H7 (cell line): ENCODE results near the gene CASKIN2. TPM values are rescaled to one million over a fixed set of nuclear protein-coding genes. Genes with fewer than 3 reads are reported as not detected.
"Not testable (repeated sequence)": the region's sequence is repeated elsewhere in the genome, so short reads cannot be mapped to it uniquely, and the experiment has no call there.

Experiments used
- DNase-seq: peaks from one replicate; pipeline ENCODE4 v3.0.0; 2012
- H3K27me3 ChIP-seq: 2 replicates; pipeline ENCODE4 v1.6.0; 2011; ENCODE audit warnings: mild to moderate bottlenecking, low read length; ENCODE audit not compliant: control insufficient read depth, insufficient read depth
- H3K36me3 ChIP-seq: replicated peaks from 2 replicates; pipeline ENCODE4 v1.5.1; 2011; ENCODE audit warnings: low read length; ENCODE audit not compliant: control insufficient read depth, insufficient read depth
- H3K4me3 ChIP-seq: 2 replicates; pipeline ENCODE4 v1.5.1; 2011; ENCODE audit warnings: low read depth, mild to moderate bottlenecking, control low read depth, low read length, moderate library complexity; ENCODE audit not compliant: insufficient read depth
- total RNA-seq: library from RNA; depleted of rRNA; stranded (reverse); fragments of >200 nt; shearing (Covaris generic); gene quantifications from 2 replicates; pipeline ENCODE4 v1.2.3, GENCODE V29; 2014

CASKIN2 gene
- total RNA-seq, 1 experiment from 2014 or later = 13.1 TPM

DNA sequence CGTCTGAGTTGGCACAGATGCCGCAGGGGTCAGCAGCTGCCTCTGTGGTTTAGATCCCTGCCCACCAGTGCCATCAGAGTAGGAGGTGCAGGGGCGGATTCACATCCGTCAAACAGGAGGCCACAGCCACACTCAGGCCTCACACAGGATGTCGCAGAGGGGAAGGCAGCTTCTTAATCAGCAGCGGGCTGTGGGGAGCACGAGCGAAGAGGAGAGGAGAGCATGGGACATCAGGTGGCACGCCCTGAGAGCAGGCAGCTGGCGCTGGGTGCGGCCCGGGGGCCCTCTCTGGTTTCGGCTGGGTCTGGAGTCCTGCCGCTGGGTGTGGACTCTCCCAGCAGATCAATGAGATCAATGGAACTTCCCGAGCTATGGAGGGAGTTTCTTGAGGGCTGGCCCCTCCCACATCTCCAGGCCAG, 19.8 kb upstream of the CASKIN2 start:
- Histone ChIP-seq H3K36me3 (no peaks in the 10 kb centered on the region), H3K27me3 (no peaks in the 10 kb centered on the region), H3K4me3 (no peak overlapping the region)
- DNase-seq = peak; percentile 77

DNA sequence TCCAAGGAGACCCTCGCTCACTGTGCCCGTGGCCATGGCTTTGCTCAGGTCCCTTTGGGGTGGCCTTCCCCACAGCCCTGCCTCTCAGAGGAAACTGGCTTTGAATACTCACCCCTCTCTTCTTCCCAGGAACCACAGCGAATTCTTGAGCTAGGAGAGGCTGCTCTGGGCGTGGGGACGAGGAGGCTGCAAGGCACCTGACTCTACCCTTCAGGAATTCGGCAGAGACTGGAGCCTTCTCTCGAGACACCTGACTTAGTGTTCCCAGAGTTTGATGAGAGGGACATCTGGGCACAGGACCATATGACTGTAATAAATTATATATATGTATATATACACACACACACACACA, 16.4 kb upstream of the CASKIN2 start:
- Histone ChIP-seq H3K4me3 (no peak overlapping the region), H3K27me3 (no peaks in the 10 kb centered on the region; the same call in 1 of the 2 replicates), H3K36me3 (no peaks in the 10 kb centered on the region)
- DNase-seq = no peak

DNA sequence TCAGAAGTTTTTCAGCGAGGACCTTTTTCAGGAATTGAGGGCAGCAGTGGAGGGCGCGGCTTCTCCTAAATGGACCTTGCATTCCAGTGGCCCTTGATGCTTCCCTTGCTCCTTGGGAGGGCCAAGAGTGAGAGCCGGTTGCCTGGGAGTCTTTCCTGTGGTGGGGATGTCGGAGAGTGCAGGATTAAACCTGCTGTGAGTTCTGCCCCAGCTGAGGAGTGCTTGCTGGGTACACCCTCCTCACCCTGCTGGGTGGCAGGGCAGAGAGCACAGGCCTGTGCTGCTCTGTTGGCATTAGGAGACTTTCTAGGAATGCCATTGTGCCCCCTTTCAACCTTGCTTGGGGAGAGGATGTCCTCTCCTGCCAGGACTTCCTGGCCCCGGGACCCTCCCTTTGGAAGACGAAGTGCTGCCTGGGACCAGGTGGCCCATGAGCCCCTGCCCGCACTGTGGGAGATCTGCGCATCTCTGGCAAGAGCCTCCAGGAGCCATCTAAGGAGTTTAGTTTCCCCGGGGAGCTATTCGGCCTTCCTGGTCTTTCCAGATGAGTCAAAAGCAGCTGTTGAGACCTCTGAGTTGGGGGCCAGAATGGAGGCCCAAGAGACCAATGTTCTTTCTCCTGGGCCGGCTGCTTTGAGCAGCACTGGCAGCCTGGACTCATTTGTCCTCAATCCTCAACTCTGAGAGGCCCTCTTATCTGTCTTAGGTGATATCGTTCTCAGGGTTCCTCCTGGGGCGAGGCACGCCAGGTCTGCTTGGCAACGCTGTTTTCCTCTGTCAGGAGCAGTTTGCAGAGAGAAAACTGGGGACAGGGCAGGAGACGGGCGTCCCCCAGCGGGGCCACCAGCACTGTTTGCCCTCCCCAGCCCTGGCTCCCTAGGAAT, 15.7 kb upstream of the CASKIN2 start:
- Histone ChIP-seq H3K36me3 (no peaks in the 10 kb centered on the region), H3K4me3 (no peak overlapping the region), H3K27me3 (peaks cover 4% of the 10 kb centered on the region; the same call in 1 of the 2 replicates)
- DNase-seq = no peak

DNA sequence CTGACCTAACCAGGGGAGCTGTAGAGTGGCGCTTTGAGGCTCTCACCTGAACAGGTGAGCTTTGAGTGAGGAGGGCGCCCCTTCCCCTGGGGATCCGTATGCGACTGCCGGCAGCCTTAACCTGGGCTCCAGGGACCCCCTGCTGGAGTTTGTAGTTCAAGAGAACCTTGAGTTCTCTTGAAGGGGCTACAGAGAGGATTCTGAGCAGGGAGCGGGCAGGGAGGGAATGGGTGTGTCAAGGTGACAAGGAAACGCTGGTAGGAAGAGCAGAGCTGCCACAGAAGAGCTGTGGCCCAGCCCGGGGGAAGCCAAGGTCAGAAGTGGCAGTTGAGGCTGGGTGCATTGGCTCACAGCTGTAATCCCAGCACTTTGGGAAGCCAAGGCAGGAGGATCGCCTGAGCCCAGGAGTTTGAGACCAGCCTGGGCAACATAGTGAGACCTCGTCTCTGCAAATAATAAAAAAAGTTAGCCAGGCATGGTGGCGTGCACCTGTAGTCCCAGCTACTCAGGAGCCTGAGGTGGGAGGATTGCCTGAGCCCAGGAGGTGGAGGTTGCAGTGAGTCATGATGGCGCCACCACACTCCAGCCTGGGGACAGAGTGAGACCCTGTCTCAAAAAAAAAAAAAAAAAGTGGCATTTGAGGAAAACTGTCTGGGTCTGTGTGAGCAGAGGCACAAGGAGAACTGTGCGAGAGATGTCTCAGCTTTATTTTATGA, 11.4 kb upstream of the CASKIN2 start:
- Histone ChIP-seq H3K4me3 (peak overlapping the region; percentile 63), H3K27me3 (peaks cover 7% of the 10 kb centered on the region; the same call in 1 of the 2 replicates), H3K36me3 (peaks cover 10% of the 10 kb centered on the region)
- peak; percentile 69 for DNase-seq

DNA sequence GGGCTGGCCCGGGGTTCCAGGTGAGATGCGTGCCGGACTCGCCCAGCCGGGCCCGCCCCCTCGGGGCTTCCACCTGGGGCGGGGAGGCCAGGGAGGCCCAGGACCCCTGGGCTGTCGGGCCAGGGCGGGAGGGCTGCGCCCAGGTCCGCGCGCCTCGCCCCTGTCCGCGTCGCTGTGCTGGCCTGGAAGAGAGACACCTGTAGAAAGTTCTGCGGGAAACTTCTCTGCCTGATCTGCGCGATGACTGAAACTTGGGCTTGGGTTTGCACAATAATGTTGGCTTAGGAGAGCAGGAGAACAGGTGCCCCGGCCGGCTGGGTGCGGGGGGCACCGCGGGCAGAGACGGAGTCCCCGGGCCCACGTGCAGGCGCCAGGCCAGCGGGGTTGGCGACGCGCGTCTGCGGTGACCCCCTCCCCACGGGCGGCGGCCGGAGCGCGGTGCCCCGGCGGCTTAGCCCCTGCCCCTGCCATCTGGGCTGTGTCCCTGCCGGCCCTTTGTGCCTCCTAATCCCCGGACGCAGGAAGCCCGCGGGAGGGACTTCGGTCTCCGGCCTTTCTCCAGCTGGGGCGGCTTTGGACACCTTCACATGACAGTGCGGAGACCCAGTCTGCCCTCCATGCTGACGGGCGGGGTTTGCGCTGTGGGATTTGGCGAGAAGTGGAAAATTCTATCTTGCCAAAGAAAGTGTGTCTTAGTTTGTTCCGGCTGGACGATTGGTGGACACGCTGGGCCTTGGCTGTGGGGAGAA, 10.6 kb upstream of the CASKIN2 start:
- Histone ChIP-seq H3K36me3 (peaks cover 12% of the 10 kb centered on the region), H3K4me3 (peak overlapping the region; percentile 63), H3K27me3 (peaks cover 7% of the 10 kb centered on the region; the same call in 1 of the 2 replicates)
- peak; percentile 85 for DNase-seq

DNA sequence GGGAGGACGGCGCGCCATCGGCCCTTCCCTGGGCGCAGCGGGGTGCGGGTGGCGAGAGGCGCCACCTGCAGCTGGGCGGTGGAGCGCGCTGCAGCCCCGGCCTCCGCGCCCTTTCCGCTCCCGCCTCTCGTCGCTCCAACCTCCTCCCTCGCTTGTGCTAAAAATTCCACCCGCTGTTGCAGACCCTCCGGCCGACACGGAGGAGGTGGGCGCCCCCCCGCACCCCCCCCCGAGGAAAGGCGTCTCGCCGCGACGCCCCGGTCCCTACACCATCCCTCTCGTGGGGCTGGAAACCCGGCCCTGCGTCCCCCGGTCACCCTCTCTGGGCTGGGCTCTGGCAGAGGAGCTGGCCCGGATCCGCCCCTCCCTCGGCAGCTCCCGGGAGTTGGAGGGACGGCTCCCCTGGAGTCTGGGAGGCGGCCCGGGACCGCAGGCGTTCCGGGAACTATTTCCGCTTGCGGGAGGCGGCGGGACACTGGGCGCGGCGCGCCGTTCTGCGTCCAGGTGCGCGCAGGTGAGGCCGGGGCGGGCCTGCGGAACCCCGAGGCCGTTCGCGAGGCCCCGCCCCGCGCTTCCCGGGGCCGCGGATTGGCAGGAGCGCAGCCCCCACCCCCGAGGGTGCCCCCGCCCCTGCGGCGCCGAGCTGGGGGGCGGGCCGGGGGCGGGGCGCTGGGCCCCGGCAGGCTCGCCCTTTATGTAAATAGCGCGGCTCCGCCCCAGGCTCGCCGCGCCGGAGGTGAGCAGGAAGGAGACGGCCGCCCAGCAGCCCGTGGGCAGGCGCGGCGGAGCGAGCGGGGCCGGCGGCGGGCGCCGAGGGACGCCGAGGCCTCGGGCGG, 9.9 kb upstream of the CASKIN2 start, which contains the start of gene LLGL2:
Gene LLGL2 (plus strand): TSS at position 728 of the 836 bp plus-strand sequence. CDS start 17,730 bp downstream, outside the sequence.
- H3K36me3 ChIP-seq = peaks cover 12% of the 10 kb centered on the region
- DNase-seq = peak; percentile 100
- H3K27me3 ChIP-seq = peaks cover 7% of the 10 kb centered on the region; the same call in 1 of the 2 replicates
- H3K4me3 ChIP-seq = peak within 1 kb of the TSS; percentile 67

DNA sequence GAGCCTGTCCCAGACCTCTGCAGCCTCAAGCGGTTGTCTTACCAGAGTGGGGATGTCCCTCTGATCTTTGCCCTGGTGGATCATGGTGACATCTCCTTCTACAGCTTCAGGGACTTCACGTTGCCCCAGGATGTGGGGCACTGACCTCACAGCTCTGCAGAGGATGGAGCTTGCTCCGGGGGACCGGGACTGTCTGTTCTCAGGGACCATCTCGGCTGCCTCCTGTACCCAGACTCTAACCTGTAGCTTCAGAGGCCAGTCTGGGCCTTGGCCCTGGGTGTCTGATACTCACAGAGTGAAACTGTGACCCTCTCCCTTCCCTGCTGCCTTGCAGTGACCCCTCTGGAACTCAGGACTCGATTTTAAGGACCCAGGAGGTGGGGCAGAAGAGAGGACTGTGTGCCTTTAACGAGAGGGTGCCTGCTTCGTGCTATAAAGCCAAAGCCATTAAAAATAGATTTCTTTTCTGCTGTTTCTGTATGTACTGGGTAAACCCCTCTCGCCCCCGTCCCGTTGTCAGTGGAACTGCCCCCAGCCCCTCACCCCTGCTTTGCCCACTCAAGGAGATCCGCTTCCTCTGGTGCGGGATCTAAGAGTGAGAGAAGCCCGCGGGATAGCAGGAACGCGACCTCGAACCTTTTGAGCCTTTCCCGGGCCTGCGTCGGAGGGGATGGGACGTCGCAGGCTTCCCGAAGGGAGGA, 9.1 kb upstream of the CASKIN2 start:
- H3K4me3 ChIP-seq = peak overlapping the region; percentile 67

DNA sequence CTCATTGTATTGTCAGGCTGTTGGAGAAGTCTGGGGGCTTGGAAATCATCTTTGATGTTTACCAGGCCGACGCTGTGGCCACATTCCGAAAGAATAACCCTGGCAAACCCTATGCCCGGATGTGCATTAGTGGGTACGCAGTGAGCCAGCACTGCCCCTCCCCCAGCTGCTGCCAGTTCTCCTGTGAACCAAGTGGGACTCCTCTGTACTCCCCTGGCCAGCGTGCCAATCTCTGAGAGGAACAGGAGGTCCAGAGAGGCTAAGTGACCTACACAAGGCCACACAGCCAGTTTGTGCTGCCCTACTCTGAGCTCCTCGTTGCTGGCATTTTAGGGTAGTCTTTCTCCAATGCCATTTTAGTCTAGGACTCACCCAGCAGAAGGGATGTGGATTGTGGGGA, 8.3 kb upstream of the CASKIN2 start:
- Histone ChIP-seq H3K4me3 (no peak overlapping the region), H3K36me3 (peaks cover 12% of the 10 kb centered on the region), H3K27me3 (peaks cover 7% of the 10 kb centered on the region; the same call in 1 of the 2 replicates)
- DNase-seq = no peak

More for the DNA sequence above, 9.1 kb upstream of the CASKIN2 start:
- Histone ChIP-seq H3K27me3 (peaks cover 7% of the 10 kb centered on the region; the same call in 1 of the 2 replicates), H3K36me3 (peaks cover 12% of the 10 kb centered on the region)
- DNase-seq = no peak

DNA sequence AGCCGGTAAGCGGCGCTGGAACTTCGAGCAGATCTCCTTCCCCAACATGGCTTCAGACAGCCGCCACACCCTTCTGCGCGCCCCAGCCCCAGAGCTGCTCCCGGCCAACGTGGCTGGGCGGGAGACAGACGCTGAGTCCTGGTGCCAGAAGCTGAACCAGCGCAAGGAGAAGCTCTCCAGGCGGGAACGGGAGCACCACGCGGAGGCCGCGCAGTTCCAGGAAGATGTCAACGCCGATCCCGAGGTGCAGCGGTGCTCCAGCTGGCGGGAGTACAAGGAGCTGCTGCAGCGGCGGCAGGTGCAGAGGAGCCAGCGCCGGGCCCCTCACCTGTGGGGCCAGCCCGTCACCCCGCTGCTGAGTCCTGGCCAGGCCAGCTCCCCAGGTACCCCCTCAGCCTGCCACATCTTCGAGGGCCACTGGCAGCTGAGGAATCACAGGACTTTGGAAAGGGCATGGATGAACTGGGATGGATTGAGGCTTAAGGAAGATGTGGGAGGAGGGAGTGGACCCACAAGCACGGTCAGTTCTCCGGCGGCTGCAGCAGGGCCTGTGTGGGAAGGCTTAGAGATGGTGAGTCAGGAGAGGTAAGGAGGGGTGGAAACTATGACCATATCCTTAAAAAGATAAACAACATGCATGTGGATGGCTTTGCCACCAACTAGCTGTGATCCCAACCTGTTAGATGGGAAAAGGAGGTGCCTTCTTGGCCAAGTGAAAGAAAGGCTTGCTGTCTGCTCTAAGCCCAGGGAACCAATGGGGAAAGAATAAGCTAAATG, 6.8 kb upstream of the CASKIN2 start:
- Histone ChIP-seq H3K36me3 (peaks cover 14% of the 10 kb centered on the region), H3K4me3 (no peak overlapping the region), H3K27me3 (peaks cover 7% of the 10 kb centered on the region; the same call in 1 of the 2 replicates)
- DNase-seq = no peak

DNA sequence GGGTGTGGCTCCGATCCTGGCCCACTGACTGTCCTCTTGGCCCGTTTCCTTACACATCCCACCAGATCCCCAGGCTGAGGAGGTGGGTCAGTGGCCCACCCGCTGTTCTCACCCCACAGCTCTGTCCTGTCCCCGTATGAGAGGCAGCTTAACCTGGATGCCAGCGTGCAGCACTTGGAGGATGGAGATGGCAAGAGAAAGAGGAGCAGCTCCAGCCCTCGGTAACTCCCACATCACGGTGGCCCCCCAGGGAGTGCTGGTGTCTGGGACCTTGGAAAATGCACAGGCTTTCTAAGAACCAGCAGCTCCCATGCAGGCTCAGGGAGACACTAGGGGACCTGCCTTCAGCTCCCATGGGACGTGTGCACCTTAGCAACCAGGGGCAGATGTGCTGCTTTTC, 6.0 kb upstream of the CASKIN2 start:
- peaks cover 5% of the 10 kb centered on the region; the same call in 1 of the 2 replicates for H3K27me3 ChIP-seq
- peaks cover 14% of the 10 kb centered on the region for H3K36me3 ChIP-seq
- DNase-seq = no peak
- no peak overlapping the region for H3K4me3 ChIP-seq

DNA sequence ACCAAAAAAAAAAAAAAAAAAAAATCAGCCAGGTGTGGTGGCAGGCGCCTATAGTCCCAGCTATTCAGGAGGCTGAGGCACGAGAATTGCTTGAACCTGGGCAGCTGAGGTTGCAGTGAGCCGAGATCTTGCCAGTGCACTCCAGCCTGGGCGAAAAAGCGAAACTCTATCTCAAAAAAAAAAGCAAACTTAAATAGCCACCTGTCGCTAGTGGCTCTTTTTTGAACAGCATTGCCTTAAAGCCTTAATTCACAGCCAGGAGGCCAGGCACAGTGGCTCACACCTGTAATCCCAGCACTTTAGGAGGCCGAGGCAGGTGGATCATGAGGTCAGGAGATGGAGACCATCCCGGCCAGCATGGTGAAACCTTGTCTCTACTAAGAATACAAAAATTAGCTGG, 5.1 kb upstream of the CASKIN2 start:
- not testable (repeated sequence) for DNase-seq, H3K27me3 ChIP-seq, H3K4me3 ChIP-seq
- peaks cover 14% of the 10 kb centered on the region for H3K36me3 ChIP-seq

DNA sequence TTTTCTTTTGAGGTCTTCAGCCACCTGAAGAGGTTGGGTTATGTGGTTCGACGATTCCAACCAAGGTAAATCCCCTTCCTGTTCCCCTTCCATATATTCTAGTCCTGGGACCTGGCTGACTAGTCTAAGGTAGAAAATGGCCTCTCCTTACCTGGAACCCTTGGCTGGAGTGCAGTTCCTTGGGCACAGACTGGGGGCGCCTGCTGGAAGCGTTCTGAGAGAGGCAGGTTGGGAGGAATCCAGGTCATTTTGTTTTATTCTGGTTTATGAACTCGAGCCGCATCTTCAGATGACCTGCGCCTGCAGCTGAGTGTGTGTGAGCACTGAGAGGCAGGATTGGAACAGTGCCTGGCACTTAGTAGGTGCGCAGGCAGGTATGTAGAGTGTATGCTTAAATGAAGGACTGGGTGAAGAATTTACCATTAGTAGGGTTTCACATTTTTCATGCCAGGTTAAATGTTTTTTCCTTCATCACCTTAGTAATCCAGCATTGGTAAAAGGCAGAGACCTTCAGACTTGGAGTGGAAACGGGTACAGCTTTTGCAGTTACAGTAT, 3.7 kb upstream of the CASKIN2 start:
- H3K27me3 ChIP-seq = no peaks in the 10 kb centered on the region; the same call in 1 of the 2 replicates
- no peak overlapping the region for H3K4me3 ChIP-seq
- H3K36me3 ChIP-seq = peaks cover 13% of the 10 kb centered on the region
- no peak for DNase-seq
